Measurements from ENCODE around the gene IGSF22. TPM values are rescaled to one million over a fixed set of nuclear protein-coding genes. Genes with fewer than 3 reads are reported as not detected.

Gene IGSF22
- total RNA-seq, 1 experiment from 2014 or later, result not detected

GRCh38 chr11:18676803-18677202, 49.2 kb downstream of the IGSF22 start:
- no peak overlapping the region for H2AFZ ChIP-seq (ENCODE audit: low read depth, low read length, poor library complexity, severe bottlenecking)
- H3K9ac ChIP-seq (ENCODE audit: low read length), result no peak overlapping the region
- no peaks in the 10 kb centered on the region for H4K20me1 ChIP-seq (ENCODE audit: insufficient read depth)
- ChIA-PET POLR2A (no interaction called here), CTCF (no interaction called here), RAD21 (ENCODE audit: low non-redundant PET in 1 of 2, low total read pairs in 2 of 2, uncharacterized antibody in 2 of 2, unreplicated experiment in 2 of 2) (no interaction called here)
- H3K4me1 ChIP-seq (ENCODE audit: control insufficient read depth in 1 of 2, insufficient read depth in 2 of 2, low read length in 2 of 2), result peaks cover 0 to 2% of the 10 kb centered on the region in 2 experiments; a peak in 1 of 4 replicates
- intact Hi-C loops (cut with micrococcal nuclease), result no loop called here
- no TSS peak for BruUV-seq (replicated peaks)
- no peaks in the 10 kb centered on the region for H3K36me3 ChIP-seq (ENCODE audit: control insufficient read depth in 1 of 2, insufficient read depth in 2 of 2, low read length in 2 of 2)
- TF ChIP-seq EGR1 (IDR thresholded peaks at IDR 0.05; ENCODE audit: low read depth), result no peak
- no peak for TF ChIP-seq EZH2 (IDR thresholded peaks at IDR 0.05)
- TF ChIP-seq ZNF274 (IDR thresholded peaks at IDR 0.05; ENCODE audit: low read depth, low read length), result no peak
- TF ChIP-seq SRF (IDR thresholded peaks at IDR 0.05; ENCODE audit: low read depth), result no peak
- no peak for TF ChIP-seq CBX3 (IDR thresholded peaks at IDR 0.05; ENCODE audit: low read depth)
- TF ChIP-seq, protein P1, sequence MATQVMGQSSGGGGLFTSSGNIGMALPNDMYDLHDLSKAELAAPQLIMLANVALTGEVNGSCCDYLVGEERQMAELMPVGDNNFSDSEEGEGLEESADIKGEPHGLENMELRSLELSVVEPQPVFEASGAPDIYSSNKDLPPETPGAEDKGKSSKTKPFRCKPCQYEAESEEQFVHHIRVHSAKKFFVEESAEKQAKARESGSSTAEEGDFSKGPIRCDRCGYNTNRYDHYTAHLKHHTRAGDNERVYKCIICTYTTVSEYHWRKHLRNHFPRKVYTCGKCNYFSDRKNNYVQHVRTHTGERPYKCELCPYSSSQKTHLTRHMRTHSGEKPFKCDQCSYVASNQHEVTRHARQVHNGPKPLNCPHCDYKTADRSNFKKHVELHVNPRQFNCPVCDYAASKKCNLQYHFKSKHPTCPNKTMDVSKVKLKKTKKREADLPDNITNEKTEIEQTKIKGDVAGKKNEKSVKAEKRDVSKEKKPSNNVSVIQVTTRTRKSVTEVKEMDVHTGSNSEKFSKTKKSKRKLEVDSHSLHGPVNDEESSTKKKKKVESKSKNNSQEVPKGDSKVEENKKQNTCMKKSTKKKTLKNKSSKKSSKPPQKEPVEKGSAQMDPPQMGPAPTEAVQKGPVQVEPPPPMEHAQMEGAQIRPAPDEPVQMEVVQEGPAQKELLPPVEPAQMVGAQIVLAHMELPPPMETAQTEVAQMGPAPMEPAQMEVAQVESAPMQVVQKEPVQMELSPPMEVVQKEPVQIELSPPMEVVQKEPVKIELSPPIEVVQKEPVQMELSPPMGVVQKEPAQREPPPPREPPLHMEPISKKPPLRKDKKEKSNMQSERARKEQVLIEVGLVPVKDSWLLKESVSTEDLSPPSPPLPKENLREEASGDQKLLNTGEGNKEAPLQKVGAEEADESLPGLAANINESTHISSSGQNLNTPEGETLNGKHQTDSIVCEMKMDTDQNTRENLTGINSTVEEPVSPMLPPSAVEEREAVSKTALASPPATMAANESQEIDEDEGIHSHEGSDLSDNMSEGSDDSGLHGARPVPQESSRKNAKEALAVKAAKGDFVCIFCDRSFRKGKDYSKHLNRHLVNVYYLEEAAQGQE (IDR thresholded peaks at IDR 0.05; ENCODE audit: low read depth), result no peak
- TF ChIP-seq, protein P2, sequence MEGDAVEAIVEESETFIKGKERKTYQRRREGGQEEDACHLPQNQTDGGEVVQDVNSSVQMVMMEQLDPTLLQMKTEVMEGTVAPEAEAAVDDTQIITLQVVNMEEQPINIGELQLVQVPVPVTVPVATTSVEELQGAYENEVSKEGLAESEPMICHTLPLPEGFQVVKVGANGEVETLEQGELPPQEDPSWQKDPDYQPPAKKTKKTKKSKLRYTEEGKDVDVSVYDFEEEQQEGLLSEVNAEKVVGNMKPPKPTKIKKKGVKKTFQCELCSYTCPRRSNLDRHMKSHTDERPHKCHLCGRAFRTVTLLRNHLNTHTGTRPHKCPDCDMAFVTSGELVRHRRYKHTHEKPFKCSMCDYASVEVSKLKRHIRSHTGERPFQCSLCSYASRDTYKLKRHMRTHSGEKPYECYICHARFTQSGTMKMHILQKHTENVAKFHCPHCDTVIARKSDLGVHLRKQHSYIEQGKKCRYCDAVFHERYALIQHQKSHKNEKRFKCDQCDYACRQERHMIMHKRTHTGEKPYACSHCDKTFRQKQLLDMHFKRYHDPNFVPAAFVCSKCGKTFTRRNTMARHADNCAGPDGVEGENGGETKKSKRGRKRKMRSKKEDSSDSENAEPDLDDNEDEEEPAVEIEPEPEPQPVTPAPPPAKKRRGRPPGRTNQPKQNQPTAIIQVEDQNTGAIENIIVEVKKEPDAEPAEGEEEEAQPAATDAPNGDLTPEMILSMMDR (IDR thresholded peaks at IDR 0.05 in 2 of 3, conservative IDR thresholded peaks at IDR 0.05 in 1 of 3; ENCODE audit: borderline replicate concordance in 1 of 3, insufficient read depth in 1 of 3, low read depth in 2 of 3, low read length in 2 of 3), result no peak
- no peak for TF ChIP-seq POLR2AphosphoS5 (IDR thresholded peaks at IDR 0.05; ENCODE audit: low read depth, low read length)
- TF ChIP-seq SP1 (IDR thresholded peaks at IDR 0.05; ENCODE audit: low read depth), result no peak
- TF ChIP-seq, protein P3, sequence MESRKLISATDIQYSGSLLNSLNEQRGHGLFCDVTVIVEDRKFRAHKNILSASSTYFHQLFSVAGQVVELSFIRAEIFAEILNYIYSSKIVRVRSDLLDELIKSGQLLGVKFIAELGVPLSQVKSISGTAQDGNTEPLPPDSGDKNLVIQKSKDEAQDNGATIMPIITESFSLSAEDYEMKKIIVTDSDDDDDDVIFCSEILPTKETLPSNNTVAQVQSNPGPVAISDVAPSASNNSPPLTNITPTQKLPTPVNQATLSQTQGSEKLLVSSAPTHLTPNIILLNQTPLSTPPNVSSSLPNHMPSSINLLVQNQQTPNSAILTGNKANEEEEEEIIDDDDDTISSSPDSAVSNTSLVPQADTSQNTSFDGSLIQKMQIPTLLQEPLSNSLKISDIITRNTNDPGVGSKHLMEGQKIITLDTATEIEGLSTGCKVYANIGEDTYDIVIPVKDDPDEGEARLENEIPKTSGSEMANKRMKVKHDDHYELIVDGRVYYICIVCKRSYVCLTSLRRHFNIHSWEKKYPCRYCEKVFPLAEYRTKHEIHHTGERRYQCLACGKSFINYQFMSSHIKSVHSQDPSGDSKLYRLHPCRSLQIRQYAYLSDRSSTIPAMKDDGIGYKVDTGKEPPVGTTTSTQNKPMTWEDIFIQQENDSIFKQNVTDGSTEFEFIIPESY (IDR thresholded peaks at IDR 0.05; ENCODE audit: extremely low read depth, insufficient replicate concordance, low read length), result no peak
- no peak for TF ChIP-seq EZH2phosphoT487 (IDR thresholded peaks at IDR 0.05; ENCODE audit: borderline replicate concordance)
- TF ChIP-seq, protein P4, sequence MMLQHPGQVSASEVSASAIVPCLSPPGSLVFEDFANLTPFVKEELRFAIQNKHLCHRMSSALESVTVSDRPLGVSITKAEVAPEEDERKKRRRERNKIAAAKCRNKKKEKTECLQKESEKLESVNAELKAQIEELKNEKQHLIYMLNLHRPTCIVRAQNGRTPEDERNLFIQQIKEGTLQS (IDR thresholded peaks at IDR 0.05), result no peak
- no peak for TF ChIP-seq YY1 (IDR thresholded peaks at IDR 0.05; ENCODE audit: extremely low read depth, insufficient replicate concordance, low read depth, low read length)
- no peak for TF ChIP-seq ZFX (IDR thresholded peaks at IDR 0.05)
- TF ChIP-seq, protein P5, sequence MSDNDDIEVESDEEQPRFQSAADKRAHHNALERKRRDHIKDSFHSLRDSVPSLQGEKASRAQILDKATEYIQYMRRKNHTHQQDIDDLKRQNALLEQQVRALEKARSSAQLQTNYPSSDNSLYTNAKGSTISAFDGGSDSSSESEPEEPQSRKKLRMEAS (IDR thresholded peaks at IDR 0.05), result no peak
- TF ChIP-seq SIN3A (IDR thresholded peaks at IDR 0.05; ENCODE audit: low read depth), result no peak
- TF ChIP-seq RAD21 (IDR thresholded peaks at IDR 0.05; ENCODE audit: low read depth), result no peak
- H3K9me2 ChIP-seq (ENCODE audit: insufficient read depth), result no peaks in the 10 kb centered on the region
- no peak for DNase-seq (ENCODE audit: low read depth, low spot score)
- H3K79me2 ChIP-seq (ENCODE audit: insufficient read depth, low read length), result no peaks in the 10 kb centered on the region
- ATAC-seq, result no peak
- H3K4me2 ChIP-seq (ENCODE audit: low read length), result no peak overlapping the region
- no peaks in the 10 kb centered on the region for H3K27me3 ChIP-seq (ENCODE audit: insufficient read depth, low read length)
- no peaks in the 10 kb centered on the region for H3K9me3 ChIP-seq (ENCODE audit: control insufficient read depth in 1 of 2, insufficient read depth in 1 of 2, low read depth in 1 of 2, low read length in 2 of 2)
- no peak overlapping the region for H3K4me3 ChIP-seq (replicated peaks in 1 of 2; ENCODE audit: low read depth in 1 of 2, low read length in 2 of 2)
- H3K27ac ChIP-seq (ENCODE audit: low read depth, low read length), result no peak overlapping the region

Measured in HCT116 (cell line).